Endothelial cell of umbilical vein (primary cell): ENCODE measurements around the gene SMIM10L2A. TPM values are rescaled to one million over a fixed set of nuclear protein-coding genes. Genes with fewer than 3 reads are reported as not detected.

Experiments used
- BruUV-seq: library from RNA; stranded (reverse); fragments of 400-500 nt; replicated peaks from 2 replicates; lab custom pipeline; 2021; lab: Mats Ljungman, UMichigan
- CTCF ChIA-PET: fragments of 300-600, 350-600 bp; sonication (Branson Sonifier 250); formaldehyde crosslinking; loops from one replicate; lab custom pipeline; 2021; ENCODE audit warnings: antibody characterized with exemption, inconsistent platforms; lab: Charles Lee
- POLR2A ChIA-PET: fragments of 300-600, 350-600 bp; sonication (Branson Sonifier 250); formaldehyde crosslinking; loops from one replicate; lab custom pipeline; 2021; ENCODE audit warnings: antibody characterized with exemption, inconsistent platforms; lab: Charles Lee
- DNase-seq: peaks from one replicate; pipeline ENCODE4 v3.0.0-alpha.2; 2011; ENCODE audit warnings: low read depth, low spot score
- FAIRE-seq: peaks from 2 replicates; lab custom pipeline; 2011; peaks lifted over from hg19 to GRCh38; lab: Jason Lieb, UNC
- H2AFZ ChIP-seq: 2 replicates; pipeline ENCODE4 v1.6.0; 2012; ENCODE audit warnings: low read depth, low read length, control low read depth, inconsistent platforms
- H3K27ac ChIP-seq: 2 replicates; pipeline ENCODE4 v1.5.1; 2011; ENCODE audit warnings: low read depth, mild to moderate bottlenecking, control low read depth, low read length, moderate library complexity; ENCODE audit not compliant: insufficient read depth
- H3K27me3 ChIP-seq, 2 experiments: 2 replicates each; pipeline versions ENCODE4 v1.6.0 to v1.6.1; 2011; ENCODE audit warnings: low read length in 2 of 2, mixed read lengths in 1 of 2; ENCODE audit not compliant: control insufficient read depth in 2 of 2, insufficient read depth in 2 of 2
- H3K36me3 ChIP-seq, 2 experiments: 2 replicates in 1 of 2; 3 replicates in 1 of 2; pipeline ENCODE4 v1.5.1; 2011; ENCODE audit warnings: low read length in 2 of 2, mild to moderate bottlenecking in 1 of 2, moderate library complexity in 1 of 2; ENCODE audit not compliant: control insufficient read depth in 2 of 2, insufficient read depth in 2 of 2; ENCODE audit errors: extremely low read depth in 1 of 2
- H3K4me1 ChIP-seq: 3 replicates; pipeline ENCODE4 v1.5.1; 2011; ENCODE audit warnings: mild to moderate bottlenecking, low read length; ENCODE audit not compliant: control insufficient read depth, insufficient read depth; ENCODE audit errors: extremely low read depth
- H3K4me2 ChIP-seq: 2 replicates; pipeline ENCODE4 v1.6.1; 2011; ENCODE audit warnings: low read length, control low read depth, mixed read lengths; ENCODE audit not compliant: insufficient read depth
- H3K4me3 ChIP-seq, 3 experiments: fragments of 200-600 bp in 1 of 3; sonication (generic), shearing (Covaris generic) in 1 of 3; replicated peaks in 1 of 3; 2 replicates each; pipeline ENCODE4 v1.5.1; 2011 to 2016; ENCODE audit warnings: control low read depth in 3 of 3, low read length in 3 of 3, mild to moderate bottlenecking in 2 of 3, inconsistent platforms in 1 of 3, low read depth in 1 of 3, moderate library complexity in 1 of 3; ENCODE audit not compliant: insufficient read depth in 1 of 3
- H3K79me2 ChIP-seq: 2 replicates; pipeline ENCODE4 v1.6.0; 2012; ENCODE audit warnings: low read length, inconsistent platforms; ENCODE audit not compliant: control insufficient read depth, insufficient read depth
- H3K9ac ChIP-seq: replicated peaks from 2 replicates; pipeline ENCODE3; 2011; ENCODE audit warnings: low read length, control low read depth; ENCODE audit not compliant: insufficient read depth; ENCODE audit errors: extremely low read depth
- H3K9me1 ChIP-seq: replicated peaks from 3 replicates; pipeline ENCODE4 v1.6.0; 2011; ENCODE audit warnings: mild to moderate bottlenecking, low read length; ENCODE audit not compliant: control insufficient read depth, insufficient read depth; ENCODE audit errors: extremely low read depth
- H3K9me3 ChIP-seq: replicated peaks from 2 replicates; pipeline ENCODE4 v1.5.1; 2012; ENCODE audit warnings: low read length, inconsistent platforms; ENCODE audit not compliant: control insufficient read depth, insufficient read depth
- H4K20me1 ChIP-seq: replicated peaks from 2 replicates; pipeline ENCODE3; 2011; ENCODE audit warnings: mild to moderate bottlenecking, low read length; ENCODE audit not compliant: control insufficient read depth, insufficient read depth; ENCODE audit errors: extremely low read depth
- CTCF ChIP-seq, 2 donors: IDR thresholded peaks; 1 replicate in 1 of 2; 2 replicates in 1 of 2; pipeline ENCODE4 v1.5.1; 2011; ENCODE audit warnings: low read length in 2 of 2, mild to moderate bottlenecking in 2 of 2, moderate library complexity in 2 of 2, control low read depth in 1 of 2, inconsistent platforms in 1 of 2, low read depth in 1 of 2; ENCODE audit not compliant: insufficient read depth in 1 of 2; ENCODE audit errors: extremely low read depth in 1 of 2
- EZH2 ChIP-seq: IDR thresholded peaks from 2 replicates; pipeline ENCODE4 v1.6.1; 2012; ENCODE audit warnings: borderline replicate concordance, low read depth, mild to moderate bottlenecking, moderate library complexity, low read length, inconsistent platforms; ENCODE audit not compliant: severe bottlenecking
- FOS ChIP-seq: IDR thresholded peaks from 2 replicates; pipeline ENCODE4 v1.6.1; 2011; ENCODE audit warnings: mild to moderate bottlenecking, low read length, moderate library complexity, borderline replicate concordance; ENCODE audit not compliant: insufficient read depth
- GATA2 ChIP-seq: IDR thresholded peaks from 2 replicates; pipeline ENCODE4 v1.7.0; 2011; ENCODE audit warnings: low read depth, mild to moderate bottlenecking, moderate library complexity, mixed read lengths, low read length; ENCODE audit not compliant: insufficient read length, insufficient read depth
- JUN ChIP-seq: IDR thresholded peaks from 2 replicates; pipeline ENCODE4 v1.6.1; 2011; ENCODE audit warnings: borderline replicate concordance, low read depth; ENCODE audit not compliant: insufficient read length, insufficient read depth
- MAX ChIP-seq: IDR thresholded peaks from 2 replicates; pipeline ENCODE4 v1.6.1; 2011; ENCODE audit not compliant: insufficient read depth, insufficient read length
- MYC ChIP-seq: IDR thresholded peaks from one replicate; pipeline ENCODE4 v1.6.1; 2011; ENCODE audit warnings: mild to moderate bottlenecking, low read depth, low read length
- POLR2A ChIP-seq: IDR thresholded peaks from 2 replicates; pipeline ENCODE4 v1.6.1; 2012; ENCODE audit warnings: low read depth, mild to moderate bottlenecking, control low read depth, low read length
- POLR2AphosphoS5 ChIP-seq: IDR thresholded peaks from 2 replicates; pipeline ENCODE4 v1.6.1; 2012; ENCODE audit warnings: low read depth, mild to moderate bottlenecking, control low read depth, low read length, moderate library complexity; ENCODE audit not compliant: insufficient read depth
- dilution Hi-C: fragments of 300-500 bp; cut with MboI; formaldehyde crosslinking; loops from one replicate; pipeline ENCODE4 v1.15.0; 2019; ENCODE audit warnings: low sequenced_read_pairs; ENCODE audit not compliant: extremely low pct_ligation_motif_present
- intact Hi-C: fragments of 100-400 bp; cut with micrococcal nuclease; formaldehyde crosslinking; loops from one replicate; pipeline ENCODE4 v1.10.0; 2022
- polyA plus RNA-seq, 4 experiments: library from polyadenylated mRNA; depleted of rRNA in 3 of 4; stranded (reverse) in 3 of 4; unstranded in 1 of 4; fragments of >200 nt; gene quantifications; 2 replicates each; pipeline versions ENCODE4 v1.2.1 to v1.2.3, GENCODE V29; 2011 to 2012; ENCODE audit warnings: missing spikeins in 1 of 4
- total RNA-seq: library from RNA; stranded (reverse); gene quantifications from 2 replicates; pipeline ENCODE4 v1.2.3, GENCODE V29; 2021

Gene SMIM10L2A
- total and polyA plus RNA-seq, 2 donors (not counting 3 experiments of a cell fraction or from before 2014, with no cell fraction given) = 0.10 to 0.24 TPM

- no peak overlapping the region for H3K4me3 ChIP-seq
- peak; percentile 79 for DNase-seq
- TF ChIP-seq MYC = no peak
- no peak for TF ChIP-seq MAX
- TF ChIP-seq FOS = peak; percentile 40
- no peak for TF ChIP-seq CTCF (IDR thresholded peaks at IDR 0.05; ENCODE audit: extremely low read depth in 1 of 2, insufficient read depth in 1 of 2, low read depth in 1 of 2, low read length in 2 of 2)
- TF ChIP-seq JUN = peak; percentile 45
- TF ChIP-seq POLR2A = no peak
- peak; percentile 27 for TF ChIP-seq GATA2
- TF ChIP-seq EZH2 = no peak
- peak; percentile 21 for TF ChIP-seq POLR2AphosphoS5
- H3K9me3 ChIP-seq = no peaks in the 10 kb centered on the region
- no peaks in the 10 kb centered on the region for H3K9me1 ChIP-seq
- no peaks in the 10 kb centered on the region for H4K20me1 ChIP-seq
- H3K36me3 ChIP-seq = no peaks in the 10 kb centered on the region
- H3K27ac ChIP-seq = peak overlapping the region; percentile 83
- ChIA-PET CTCF (no interaction called here), POLR2A (no interaction called here)
- FAIRE-seq = peak; percentile 93
- H3K9ac ChIP-seq = peak overlapping the region; percentile 25
- no peak overlapping the region for H2AFZ ChIP-seq
- peak overlapping the region; percentile 3 for H3K4me2 ChIP-seq
- dilution Hi-C loops = no loop called here
- BruUV-seq = no TSS peak
- intact Hi-C loops = loop anchor here (1.0 to 5.0 kb wide), 3 partner anchors 37 to 139 kb away; partner anchors contain the start of gene SMIM10L2A
- H3K79me2 ChIP-seq = no peaks in the 10 kb centered on the region
- H3K27me3 ChIP-seq = no peaks in the 10 kb centered on the region
- H3K4me1 ChIP-seq = peaks cover 20% of the 10 kb centered on the region
These were observed 39.5 kb upstream of the SMIM10L2A start for GRCh38 chrX:135382260-135382659.
